Measurements from ENCODE around the gene CMSS1.

- TF ChIP-seq, protein P1, sequence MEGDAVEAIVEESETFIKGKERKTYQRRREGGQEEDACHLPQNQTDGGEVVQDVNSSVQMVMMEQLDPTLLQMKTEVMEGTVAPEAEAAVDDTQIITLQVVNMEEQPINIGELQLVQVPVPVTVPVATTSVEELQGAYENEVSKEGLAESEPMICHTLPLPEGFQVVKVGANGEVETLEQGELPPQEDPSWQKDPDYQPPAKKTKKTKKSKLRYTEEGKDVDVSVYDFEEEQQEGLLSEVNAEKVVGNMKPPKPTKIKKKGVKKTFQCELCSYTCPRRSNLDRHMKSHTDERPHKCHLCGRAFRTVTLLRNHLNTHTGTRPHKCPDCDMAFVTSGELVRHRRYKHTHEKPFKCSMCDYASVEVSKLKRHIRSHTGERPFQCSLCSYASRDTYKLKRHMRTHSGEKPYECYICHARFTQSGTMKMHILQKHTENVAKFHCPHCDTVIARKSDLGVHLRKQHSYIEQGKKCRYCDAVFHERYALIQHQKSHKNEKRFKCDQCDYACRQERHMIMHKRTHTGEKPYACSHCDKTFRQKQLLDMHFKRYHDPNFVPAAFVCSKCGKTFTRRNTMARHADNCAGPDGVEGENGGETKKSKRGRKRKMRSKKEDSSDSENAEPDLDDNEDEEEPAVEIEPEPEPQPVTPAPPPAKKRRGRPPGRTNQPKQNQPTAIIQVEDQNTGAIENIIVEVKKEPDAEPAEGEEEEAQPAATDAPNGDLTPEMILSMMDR (IDR thresholded peaks at IDR 0.05) = no peak
- TF ChIP-seq POLR2A (IDR thresholded peaks at IDR 0.05) = no peak
Observed at GRCh38 chr3:99879275-99879674, 61.6 kb downstream of the CMSS1 start.

Measured in uterus (tissue), 2 donors.